ENCODE results near the gene KRT86. TPM values are rescaled to one million over a fixed set of nuclear protein-coding genes. Genes with fewer than 3 reads are reported as not detected.

The KRT86 gene
- total RNA-seq, 1 donor from 2014 or later = 0.52 TPM

GRCh38 chr12:52352951-52353350 lies 78.5 kb downstream of the KRT86 start:
- H3K36me3 ChIP-seq (ENCODE audit: control insufficient read depth in 3 of 3, insufficient read depth in 3 of 3, low read length in 3 of 3) = no peaks in the 10 kb centered on the region
- no peak overlapping the region for H3K4me3 ChIP-seq (ENCODE audit: low read length in 3 of 3)
- no peak overlapping the region for H3K9ac ChIP-seq (ENCODE audit: low read depth in 1 of 3, low read length in 3 of 3)
- H3K4me1 ChIP-seq (ENCODE audit: control insufficient read depth in 3 of 3, insufficient read depth in 3 of 3, low read length in 3 of 3) = no peaks in the 10 kb centered on the region
- no peaks in the 10 kb centered on the region for H3K9me3 ChIP-seq (ENCODE audit: control insufficient read depth in 3 of 3, low read length in 3 of 3)
- no peak overlapping the region for H3K27ac ChIP-seq (ENCODE audit: low read depth, low read length)
- peaks cover 0 to 23% (median 17%) of the 10 kb centered on the region in 3 donors for H3K27me3 ChIP-seq (ENCODE audit: control insufficient read depth in 3 of 3, insufficient read depth in 3 of 3, low read length in 3 of 3)

DNA sequence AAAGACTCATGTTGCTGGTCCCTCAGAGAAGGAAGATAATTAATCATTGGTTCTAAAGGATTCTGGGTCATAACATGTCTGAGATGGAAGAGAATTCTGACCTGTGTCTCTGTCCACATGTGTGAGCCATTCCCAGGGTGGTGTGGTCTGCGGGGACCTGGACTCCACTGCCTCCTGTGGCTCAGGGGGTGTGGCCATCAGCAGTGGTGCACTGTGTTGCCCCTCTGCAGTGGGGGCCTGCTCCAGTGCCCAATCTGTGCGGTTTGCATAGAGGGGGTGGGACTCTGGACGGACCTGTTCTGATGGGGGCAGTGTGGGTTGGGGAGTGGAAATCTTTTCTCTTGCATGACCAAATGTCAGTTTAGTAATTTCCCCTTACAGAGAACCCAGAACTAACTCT lies 79.3 kb downstream of the KRT86 start:
- Histone ChIP-seq H3K9ac (ENCODE audit: low read depth in 1 of 3, low read length in 3 of 3) (no peak overlapping the region), H3K36me3 (ENCODE audit: control insufficient read depth in 3 of 3, insufficient read depth in 3 of 3, low read length in 3 of 3) (no peaks in the 10 kb centered on the region), H3K4me3 (ENCODE audit: low read length in 3 of 3) (no peak overlapping the region), H3K27ac (ENCODE audit: low read depth, low read length) (no peak overlapping the region), H3K9me3 (ENCODE audit: control insufficient read depth in 3 of 3, low read length in 3 of 3) (no peaks in the 10 kb centered on the region), H3K4me1 (ENCODE audit: control insufficient read depth in 3 of 3, insufficient read depth in 3 of 3, low read length in 3 of 3) (no peaks in the 10 kb centered on the region), H3K27me3 (ENCODE audit: control insufficient read depth in 3 of 3, insufficient read depth in 3 of 3, low read length in 3 of 3) (peaks cover 0 to 23% (median 17%) of the 10 kb centered on the region in 3 donors)

- Histone ChIP-seq H3K27ac (ENCODE audit: low read depth, low read length) (no peak overlapping the region), H3K9me3 (ENCODE audit: control insufficient read depth in 3 of 3, low read length in 3 of 3) (no peaks in the 10 kb centered on the region), H3K4me1 (ENCODE audit: control insufficient read depth in 3 of 3, insufficient read depth in 3 of 3, low read length in 3 of 3) (no peaks in the 10 kb centered on the region), H3K9ac (ENCODE audit: low read depth in 1 of 3, low read length in 3 of 3) (no peak overlapping the region), H3K36me3 (ENCODE audit: control insufficient read depth in 3 of 3, insufficient read depth in 3 of 3, low read length in 3 of 3) (no peaks in the 10 kb centered on the region), H3K27me3 (ENCODE audit: control insufficient read depth in 3 of 3, insufficient read depth in 3 of 3, low read length in 3 of 3) (peaks cover 0 to 23% (median 17%) of the 10 kb centered on the region in 3 donors), H3K4me3 (ENCODE audit: low read length in 3 of 3) (no peak overlapping the region)
These were observed 79.8 kb downstream of the KRT86 start for GRCh38 chr12:52354200-52354599.

DNA sequence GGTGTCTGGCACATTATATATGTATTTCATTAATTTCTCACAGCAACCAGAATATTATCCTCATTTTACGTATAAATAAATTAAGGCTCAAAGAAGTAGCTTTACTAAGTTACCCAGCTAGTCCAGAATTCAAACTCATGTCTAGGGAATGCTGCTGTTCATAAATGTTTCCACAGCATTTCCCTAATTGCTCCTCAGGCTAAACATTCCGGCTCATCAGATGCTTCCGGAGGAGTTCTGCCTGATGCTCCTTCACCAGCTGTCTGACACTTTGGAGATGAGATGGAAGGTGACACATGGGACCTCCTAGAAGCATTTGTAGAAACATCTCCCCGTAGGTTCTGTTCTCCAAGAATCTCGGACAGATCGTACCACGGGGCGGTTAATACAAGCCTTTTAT lies 80.7 kb downstream of the KRT86 start:
- Histone ChIP-seq H3K4me3 (ENCODE audit: low read length in 3 of 3) (no peak overlapping the region), H3K9ac (ENCODE audit: low read depth in 1 of 3, low read length in 3 of 3) (no peak overlapping the region), H3K36me3 (ENCODE audit: control insufficient read depth in 3 of 3, insufficient read depth in 3 of 3, low read length in 3 of 3) (no peaks in the 10 kb centered on the region), H3K27ac (ENCODE audit: low read depth, low read length) (no peak overlapping the region), H3K4me1 (ENCODE audit: control insufficient read depth in 3 of 3, insufficient read depth in 3 of 3, low read length in 3 of 3) (peaks cover 0 to under 1% (median 0%) of the 10 kb centered on the region in 3 donors), H3K9me3 (ENCODE audit: control insufficient read depth in 3 of 3, low read length in 3 of 3) (no peaks in the 10 kb centered on the region), H3K27me3 (ENCODE audit: control insufficient read depth in 3 of 3, insufficient read depth in 3 of 3, low read length in 3 of 3) (peaks cover 0 to 23% (median 17%) of the 10 kb centered on the region in 3 donors)

DNA sequence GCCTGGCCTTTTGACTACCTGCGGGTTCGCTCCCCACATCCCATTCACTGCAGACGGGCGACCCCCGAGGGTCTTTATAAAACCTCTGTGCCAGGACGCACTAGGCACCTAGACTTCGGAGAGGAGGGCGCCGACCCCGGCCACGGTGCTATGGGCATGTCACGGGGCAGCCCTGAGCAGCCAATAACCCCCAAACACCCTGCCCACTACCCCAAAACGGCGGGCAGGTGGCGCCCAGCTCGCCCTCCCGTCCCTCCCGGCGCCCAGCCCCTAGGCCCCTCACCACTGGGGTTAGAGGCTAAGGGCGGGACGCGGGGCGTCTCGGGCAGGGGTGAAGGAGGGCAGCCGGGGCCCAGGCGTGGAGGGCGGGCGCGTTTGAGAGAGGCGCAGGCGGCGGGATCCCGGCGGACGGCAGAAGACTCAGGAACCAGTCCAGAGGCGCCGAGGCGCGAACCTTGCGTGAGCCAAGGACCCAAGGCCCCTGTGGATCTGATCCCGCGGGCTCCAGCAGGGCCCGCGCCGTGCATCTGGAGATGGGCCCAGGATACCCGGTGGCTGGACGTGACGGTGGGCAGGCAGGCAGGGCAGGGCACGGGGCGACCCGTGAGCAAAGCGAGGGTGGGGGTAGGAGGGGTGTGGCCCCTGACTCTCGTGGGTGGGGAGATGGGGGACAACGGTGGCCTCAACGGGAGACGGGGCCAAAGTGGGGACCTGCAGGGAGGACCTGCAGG lies 81.8 kb downstream of the KRT86 start:
- H3K4me1 ChIP-seq (ENCODE audit: control insufficient read depth in 3 of 3, insufficient read depth in 3 of 3, low read length in 3 of 3) = peaks cover 0 to 10% (median 4%) of the 10 kb centered on the region in 3 donors
- no peaks in the 10 kb centered on the region for H3K9me3 ChIP-seq (ENCODE audit: control insufficient read depth in 3 of 3, low read length in 3 of 3)
- H3K4me3 ChIP-seq (ENCODE audit: low read length in 3 of 3) = no peak overlapping the region
- H3K9ac ChIP-seq (ENCODE audit: low read depth in 1 of 3, low read length in 3 of 3) = no peak overlapping the region
- H3K27ac ChIP-seq (ENCODE audit: low read depth, low read length) = no peak overlapping the region
- no peaks in the 10 kb centered on the region for H3K36me3 ChIP-seq (ENCODE audit: control insufficient read depth in 3 of 3, insufficient read depth in 3 of 3, low read length in 3 of 3)
- peaks cover 0 to 26% (median 13%) of the 10 kb centered on the region in 3 donors for H3K27me3 ChIP-seq (ENCODE audit: control insufficient read depth in 3 of 3, insufficient read depth in 3 of 3, low read length in 3 of 3)

DNA sequence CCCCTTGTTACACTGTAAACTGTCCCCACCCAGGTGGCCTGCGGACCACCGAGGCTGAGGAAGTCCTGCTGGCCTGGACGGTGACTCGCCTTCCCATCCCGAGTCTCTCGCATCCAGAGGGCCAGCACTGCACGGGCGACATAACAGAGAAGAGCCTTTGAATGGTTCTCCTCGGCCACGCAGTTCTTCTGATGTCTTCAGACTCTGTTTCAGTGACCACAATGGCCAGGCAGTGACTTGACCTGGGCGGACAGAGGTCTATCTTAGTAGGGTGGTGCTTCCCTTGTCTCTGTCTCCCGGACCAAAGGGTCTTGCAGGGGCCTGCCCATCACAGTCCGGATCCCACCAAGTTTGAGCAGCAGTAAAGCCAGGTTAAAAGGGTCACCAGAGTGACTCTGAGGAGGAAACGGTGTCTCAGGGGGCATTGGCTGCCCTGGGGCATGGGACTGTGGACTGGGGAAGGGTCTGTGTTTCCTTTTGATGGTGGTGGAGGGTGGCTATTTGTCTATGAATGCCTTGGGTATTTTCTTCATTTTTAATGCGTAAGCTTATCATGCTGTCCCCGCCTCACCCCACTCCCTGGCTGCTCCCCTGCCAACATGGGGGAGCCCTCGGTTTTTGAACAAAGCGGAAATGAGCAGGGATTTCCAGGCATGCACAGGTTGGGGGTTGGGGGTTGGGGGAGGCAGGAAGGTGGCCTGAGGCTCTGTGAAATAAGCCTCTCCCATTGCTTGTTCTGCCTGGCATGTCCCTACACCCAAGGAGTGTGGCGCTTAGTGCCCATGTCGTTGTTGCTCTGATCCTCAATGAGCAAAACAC lies 82.5 kb downstream of the KRT86 start:
- Histone ChIP-seq H3K9ac (ENCODE audit: low read depth in 1 of 3, low read length in 3 of 3) (no peak overlapping the region), H3K36me3 (ENCODE audit: control insufficient read depth in 3 of 3, insufficient read depth in 3 of 3, low read length in 3 of 3) (no peaks in the 10 kb centered on the region), H3K4me3 (ENCODE audit: low read length in 3 of 3) (no peak overlapping the region), H3K27ac (ENCODE audit: low read depth, low read length) (no peak overlapping the region), H3K9me3 (ENCODE audit: control insufficient read depth in 3 of 3, low read length in 3 of 3) (no peaks in the 10 kb centered on the region), H3K27me3 (ENCODE audit: control insufficient read depth in 3 of 3, insufficient read depth in 3 of 3, low read length in 3 of 3) (peaks cover 0 to 26% (median 12%) of the 10 kb centered on the region in 3 donors), H3K4me1 (ENCODE audit: control insufficient read depth in 3 of 3, insufficient read depth in 3 of 3, low read length in 3 of 3) (peaks cover 0 to 10% (median 4%) of the 10 kb centered on the region in 3 donors)

Other genes with a start within 250 kb of the KRT86 start
- 24.5 TPM for gene NR4A1, start 223.2 kb upstream of the KRT86 start, total RNA-seq
- gene ATG101, start 204.7 kb upstream of the KRT86 start, total RNA-seq = 34.4 TPM
- gene SMIM41, start 194.9 kb upstream of the KRT86 start, total RNA-seq = not detected
- gene KRT80, start 82.6 kb upstream of the KRT86 start, total RNA-seq = 0.52 TPM
- not detected for gene KRT7, start 41.4 kb upstream of the KRT86 start, total RNA-seq
- gene KRT81, start 16.9 kb downstream of the KRT86 start, total RNA-seq = not detected
- gene KRT83, start 46.8 kb downstream of the KRT86 start, total RNA-seq = not detected
- 0.52 TPM for gene KRT85, start 92.8 kb downstream of the KRT86 start, total RNA-seq
- gene KRT84, start 111.0 kb downstream of the KRT86 start, total RNA-seq = not detected
- not detected for gene KRT82, start 131.7 kb downstream of the KRT86 start, total RNA-seq
- not detected for gene KRT75, start 159.7 kb downstream of the KRT86 start, total RNA-seq
- gene KRT6B, start 177.5 kb downstream of the KRT86 start, total RNA-seq = not detected
- gene KRT6C, start 199.2 kb downstream of the KRT86 start, total RNA-seq = not detected
- 1.6 TPM for gene KRT6A, start 218.6 kb downstream of the KRT86 start, total RNA-seq
- 1.6 TPM for gene KRT5, start 245.7 kb downstream of the KRT86 start, total RNA-seq